ENCODE data around the gene RGSL1. TPM values are rescaled to one million over a fixed set of nuclear protein-coding genes. Genes with fewer than 3 reads are reported as not detected.

RGSL1 gene
- total and polyA plus RNA-seq, 9 of the 15 experiments (the other 6 are each of a cell fraction or from before 2014, with no cell fraction given) = 0.03 TPM; not detected in 8

GRCh38 chr1:182430263-182431068, 19.5 kb upstream of the RGSL1 start (continued):
- TF ChIP-seq CEBPZ (IDR thresholded peaks at IDR 0.05; ENCODE audit: borderline replicate concordance, low read depth, low read length) (no peak), TEAD1 (CRISPR knock-in tag; IDR thresholded peaks at IDR 0.05) (0 out of 4 replicates have a peak, but pooled peaks of 1 of the 2 experiments have one; percentile 26), MECOM (CRISPR knock-in tag; IDR thresholded peaks at IDR 0.05) (no peak), SOX6 (IDR thresholded peaks at IDR 0.05) (peak; percentile 86), MAFG (tag; conservative IDR thresholded peaks at IDR 0.05) (no peak), NCOR1 (IDR thresholded peaks at IDR 0.05) (peak; percentile 56; the same call in 1 of the 2 replicates), NFE2 (IDR thresholded peaks at IDR 0.05; ENCODE audit: low read depth) (peak; percentile 61), ZNF197 (CRISPR knock-in tag; IDR thresholded peaks at IDR 0.05; ENCODE audit: low read depth) (no peak), THRB (CRISPR knock-in tag; conservative IDR thresholded peaks at IDR 0.05) (no peak), PRPF4 (IDR thresholded peaks at IDR 0.05; ENCODE audit: insufficient read depth, low read depth, low read length, poor library complexity, severe bottlenecking) (no peak), ATF3 (IDR thresholded peaks at IDR 0.05) (peak; percentile 87), ATF3 (CRISPR knock-in tag; conservative IDR thresholded peaks at IDR 0.05) (no peak), KHSRP (IDR thresholded peaks at IDR 0.05) (no peak), ARID1B (IDR thresholded peaks at IDR 0.05) (peak; percentile 66), ATF7 (IDR thresholded peaks at IDR 0.05) (peak; percentile 91), FOSL1 (tag; conservative IDR thresholded peaks at IDR 0.05) (peak; percentile 69), RCOR1 (IDR thresholded peaks at IDR 0.05; ENCODE audit: borderline replicate concordance in 1 of 2, low read depth in 2 of 2, low read length in 2 of 2) (peak in 1 of 2 experiments; percentile 85; a peak in 2 of 4 replicates), GTF2A2 (tag; IDR thresholded peaks at IDR 0.05) (no peak), MCM3 (IDR thresholded peaks at IDR 0.05) (no peak)
- TF ChIP-seq, protein P1, sequence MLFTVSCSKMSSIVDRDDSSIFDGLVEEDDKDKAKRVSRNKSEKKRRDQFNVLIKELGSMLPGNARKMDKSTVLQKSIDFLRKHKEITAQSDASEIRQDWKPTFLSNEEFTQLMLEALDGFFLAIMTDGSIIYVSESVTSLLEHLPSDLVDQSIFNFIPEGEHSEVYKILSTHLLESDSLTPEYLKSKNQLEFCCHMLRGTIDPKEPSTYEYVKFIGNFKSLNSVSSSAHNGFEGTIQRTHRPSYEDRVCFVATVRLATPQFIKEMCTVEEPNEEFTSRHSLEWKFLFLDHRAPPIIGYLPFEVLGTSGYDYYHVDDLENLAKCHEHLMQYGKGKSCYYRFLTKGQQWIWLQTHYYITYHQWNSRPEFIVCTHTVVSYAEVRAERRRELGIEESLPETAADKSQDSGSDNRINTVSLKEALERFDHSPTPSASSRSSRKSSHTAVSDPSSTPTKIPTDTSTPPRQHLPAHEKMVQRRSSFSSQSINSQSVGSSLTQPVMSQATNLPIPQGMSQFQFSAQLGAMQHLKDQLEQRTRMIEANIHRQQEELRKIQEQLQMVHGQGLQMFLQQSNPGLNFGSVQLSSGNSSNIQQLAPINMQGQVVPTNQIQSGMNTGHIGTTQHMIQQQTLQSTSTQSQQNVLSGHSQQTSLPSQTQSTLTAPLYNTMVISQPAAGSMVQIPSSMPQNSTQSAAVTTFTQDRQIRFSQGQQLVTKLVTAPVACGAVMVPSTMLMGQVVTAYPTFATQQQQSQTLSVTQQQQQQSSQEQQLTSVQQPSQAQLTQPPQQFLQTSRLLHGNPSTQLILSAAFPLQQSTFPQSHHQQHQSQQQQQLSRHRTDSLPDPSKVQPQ (CRISPR knock-in tag; IDR thresholded peaks at IDR 0.05; ENCODE audit: borderline replicate concordance) = no peak
